IMR-90 (cell line): Measurements from ENCODE around the gene PPM1L. TPM values are rescaled to one million over a fixed set of nuclear protein-coding genes. Genes with fewer than 3 reads are reported as not detected.

Experiments
- ATAC-seq: fragments of 200-7000 bp; cut with Tn5 transposase; 2 replicates; pipeline ENCODE4 v1.9.1; 2020; ENCODE audit warnings: low read depth, mild to moderate bottlenecking, moderate library complexity
- BruUV-seq: library from RNA; stranded (reverse); fragments of 400-500 nt; replicated peaks from 2 replicates; lab custom pipeline; 2021; lab: Mats Ljungman, UMichigan
- CTCF ChIA-PET: fragments of 300-600 bp; formaldehyde crosslinking; extraction: SDS; loops from one replicate; lab custom pipeline; 2021; ENCODE audit warnings: antibody characterized with exemption; lab: Yijun Ruan, JAX
- POLR2A ChIA-PET: fragments of 300-600 bp; sonication (Branson Sonifier 250); formaldehyde crosslinking; loops from one replicate; lab custom pipeline; 2022; ENCODE audit warnings: antibody characterized with exemption; ENCODE audit not compliant: unreplicated experiment; lab: Charles Lee
- DNase-seq: peaks from one replicate; pipeline ENCODE4 v3.0.0; 2013
- H2AFZ ChIP-seq: replicated peaks from 2 replicates; pipeline ENCODE3; 2013; ENCODE audit warnings: low read length, mild to moderate bottlenecking; ENCODE audit not compliant: poor library complexity
- H2AK5ac ChIP-seq: 2 replicates; pipeline ENCODE4 v1.6.1; 2013; ENCODE audit warnings: low read depth, low read length, inconsistent platforms
- H2AK9ac ChIP-seq: replicated peaks from 2 replicates; pipeline ENCODE3; 2013; ENCODE audit warnings: mild to moderate bottlenecking, low read depth, low read length, moderate library complexity; ENCODE audit not compliant: poor library complexity
- H2BK120ac ChIP-seq: 2 replicates; pipeline ENCODE4 v1.6.1; 2013; ENCODE audit warnings: low read depth, low read length, inconsistent platforms
- H2BK15ac ChIP-seq: 3 replicates; pipeline ENCODE4 v1.6.1; 2013; ENCODE audit warnings: low read depth, low read length, inconsistent platforms
- H2BK20ac ChIP-seq: 2 replicates; pipeline ENCODE4 v1.6.1; 2013; ENCODE audit warnings: low read depth, mild to moderate bottlenecking, inconsistent platforms, low read length, moderate library complexity
- H2BK5ac ChIP-seq: 2 replicates; pipeline ENCODE4 v1.6.1; 2013; ENCODE audit warnings: mild to moderate bottlenecking, low read depth, low read length, inconsistent platforms; ENCODE audit not compliant: poor library complexity, severe bottlenecking
- H3K14ac ChIP-seq: replicated peaks from 2 replicates; pipeline ENCODE4 v1.6.1; 2013; ENCODE audit warnings: low read depth, low read length, inconsistent platforms
- H3K18ac ChIP-seq: 2 replicates; pipeline ENCODE4 v1.6.1; 2013; ENCODE audit warnings: low read depth, low read length, control low read depth
- H3K23ac ChIP-seq: 2 replicates; pipeline ENCODE4 v1.6.1; 2013; ENCODE audit warnings: low read depth, low read length, inconsistent platforms
- H3K27ac ChIP-seq: 2 replicates; pipeline ENCODE4 v1.5.1; 2013; ENCODE audit warnings: mild to moderate bottlenecking, control low read depth, low read length; ENCODE audit not compliant: insufficient read depth
- H3K27me3 ChIP-seq: 2 replicates; pipeline ENCODE4 v1.6.1; 2013; ENCODE audit warnings: low read length; ENCODE audit not compliant: control insufficient read depth, insufficient read depth
- H3K36me3 ChIP-seq: 2 replicates; pipeline ENCODE4 v1.6.1; 2013; ENCODE audit warnings: low read length, mixed read lengths; ENCODE audit not compliant: control insufficient read depth, insufficient read depth
- H3K4ac ChIP-seq: 2 replicates; pipeline ENCODE4 v1.6.1; 2013; ENCODE audit warnings: low read depth, low read length, inconsistent platforms
- H3K4me1 ChIP-seq: 2 replicates; pipeline ENCODE4 v1.6.1; 2013; ENCODE audit warnings: low read length, mixed read lengths; ENCODE audit not compliant: control insufficient read depth, insufficient read depth
- H3K4me2 ChIP-seq: 2 replicates; pipeline ENCODE4 v1.6.1; 2013; ENCODE audit warnings: low read depth, mild to moderate bottlenecking, control low read depth, low read length, moderate library complexity
- H3K4me3 ChIP-seq: 2 replicates; pipeline ENCODE4 v1.5.1; 2013; ENCODE audit warnings: low read depth, mild to moderate bottlenecking, control low read depth, low read length, moderate library complexity; ENCODE audit not compliant: insufficient read depth
- H3K56ac ChIP-seq: 2 replicates; pipeline ENCODE4 v1.6.1; 2013; ENCODE audit warnings: low read length, inconsistent platforms; ENCODE audit not compliant: insufficient read depth; ENCODE audit errors: extremely low read depth
- H3K79me1 ChIP-seq, 2 experiments: 2 replicates each; pipeline ENCODE4 v1.6.1; 2013; ENCODE audit warnings: low read length in 2 of 2, inconsistent platforms in 1 of 2, low read depth in 1 of 2
- H3K9ac ChIP-seq: 2 replicates; pipeline ENCODE4 v1.6.1; 2013; ENCODE audit warnings: low read depth, low read length, control low read depth
- H3K9me1 ChIP-seq: 2 replicates; pipeline ENCODE4 v1.6.1; 2013; ENCODE audit warnings: low read length, inconsistent platforms; ENCODE audit not compliant: insufficient read depth
- H3K9me3 ChIP-seq: 2 replicates; pipeline ENCODE4 v1.6.1; 2013; ENCODE audit warnings: low read length; ENCODE audit not compliant: control insufficient read depth, insufficient read depth
- H4K20me1 ChIP-seq: 2 replicates; pipeline ENCODE4 v1.6.1; 2013; ENCODE audit warnings: low read length, inconsistent platforms; ENCODE audit not compliant: insufficient read depth
- H4K5ac ChIP-seq: 2 replicates; pipeline ENCODE4 v1.6.1; 2013; ENCODE audit warnings: mild to moderate bottlenecking, low read depth, low read length, control low read depth
- H4K8ac ChIP-seq, 2 experiments: 2 replicates each; pipeline ENCODE4 v1.6.1; 2013; ENCODE audit warnings: low read depth in 2 of 2, low read length in 2 of 2, control low read depth in 1 of 2, inconsistent platforms in 1 of 2
- H4K91ac ChIP-seq: 2 replicates; pipeline ENCODE4 v1.6.1; 2013; ENCODE audit warnings: low read depth, low read length, inconsistent platforms; ENCODE audit not compliant: insufficient read depth
- BHLHE40 ChIP-seq: fragments of 150-350 bp; IDR thresholded peaks from 2 replicates; pipeline ENCODE4 v1.6.1; 2016; ENCODE audit warnings: mild to moderate bottlenecking, low read depth, low read length
- CTCF ChIP-seq: conservative IDR thresholded peaks from 2 replicates; pipeline ENCODE4 v1.5.1; 2012; ENCODE audit warnings: mild to moderate bottlenecking, low read depth, low read length, improper control_type of control experiment
- ELK1 ChIP-seq: fragments of 150-350 bp; IDR thresholded peaks from 2 replicates; pipeline ENCODE4 v1.6.1; 2016; ENCODE audit warnings: low read depth, mild to moderate bottlenecking, low read length, moderate library complexity, borderline replicate concordance
- MAZ ChIP-seq: IDR thresholded peaks from 2 replicates; pipeline ENCODE4 v1.6.1; 2012; ENCODE audit warnings: low read depth, mild to moderate bottlenecking, low read length, improper control_type of control experiment, moderate library complexity, borderline replicate concordance
- NFE2L2 ChIP-seq: fragments of 150-350 bp; IDR thresholded peaks from 2 replicates; pipeline ENCODE4 v1.6.1; 2016; ENCODE audit warnings: low read depth, mild to moderate bottlenecking, low read length
- RAD21 ChIP-seq: IDR thresholded peaks from 2 replicates; pipeline ENCODE4 v1.6.1; 2012; ENCODE audit warnings: low read length, improper control_type of control experiment
- USF2 ChIP-seq: fragments of 150-350 bp; IDR thresholded peaks from 2 replicates; pipeline ENCODE4 v1.6.1; 2017; ENCODE audit warnings: mild to moderate bottlenecking, antibody characterized with exemption, low read length, low read depth
- WGBS, 2 experiments: methylation state at CpG; one replicate each; pipeline versions ENCODE4 v1.1.5 to v1.1.7; 2013; ENCODE audit warnings: missing lambda C conversion rate in 2 of 2; ENCODE audit not compliant: insufficient read length in 1 of 2; ENCODE audit errors: extremely low coverage in 2 of 2; 5-methylcytosine and 5-hydroxymethylcytosine counted together
- dilution Hi-C: fragments of 300-500 bp; cut with HindIII; formaldehyde crosslinking; loops from one replicate; pipeline ENCODE4 v1.14.3; 2018; ENCODE audit warnings: low sequenced_read_pairs; ENCODE audit not compliant: unreplicated experiment
- in situ Hi-C: fragments of 300-500 bp; cut with MboI; formaldehyde crosslinking; loops from 3 replicates; pipeline ENCODE4 v1.14.3; 2019; ENCODE audit warnings: low sequenced_read_pairs, inconsistent platforms, mixed read lengths
- intact Hi-C: fragments of 100-400 bp; cut with micrococcal nuclease; formaldehyde crosslinking; loops from 2 replicates; pipeline ENCODE4 v1.10.0; 2022
- polyA plus RNA-seq, 3 experiments: library from polyadenylated mRNA; depleted of rRNA; stranded (reverse); fragments of >200 nt; gene quantifications; 2 replicates each; pipeline ENCODE4 v1.2.3, GENCODE V29; 2012; ENCODE audit warnings: low replicate concordance in 1 of 3
- total RNA-seq: library from RNA; depleted of rRNA; stranded (reverse); fragments of >200 nt; gene quantifications from 2 replicates; pipeline ENCODE4 v1.2.3, GENCODE V29; 2012

Gene PPM1L
- total and polyA plus RNA-seq, 2 of the 4 experiments (the other 2 are of a cell fraction), result 0.14 to 0.18 TPM

- Histone ChIP-seq H3K27me3 (no peaks in the 10 kb centered on the region; the same call in 1 of the 2 replicates), H3K4me3 (no peak overlapping the region), H4K5ac (no peak overlapping the region), H4K20me1 (no peaks in the 10 kb centered on the region), H2AK5ac (no peak overlapping the region), H3K4me2 (no peak overlapping the region), H3K36me3 (no peaks in the 10 kb centered on the region), H3K4me1 (no peaks in the 10 kb centered on the region), H2BK120ac (no peak overlapping the region), H3K18ac (no peak overlapping the region), H3K23ac (no peak overlapping the region), H3K4ac (no peak overlapping the region), H3K27ac (no peak overlapping the region), H2AK9ac (no peak overlapping the region), H3K56ac (no peak overlapping the region), H2BK5ac (no peak overlapping the region), H3K79me1 (no peaks in the 10 kb centered on the region), H3K9ac (no peak overlapping the region), H4K91ac (no peak overlapping the region), H3K9me3 (no peaks in the 10 kb centered on the region), H2BK15ac (no peak overlapping the region), H4K8ac (no peak overlapping the region), H2AFZ (no peak overlapping the region), H2BK20ac (no peak overlapping the region), H3K9me1 (no peaks in the 10 kb centered on the region), H3K14ac (no peak overlapping the region)
- WGBS, 2 experiments, result 60% methylated on average over 1 of the region's 2 CpGs; no CpG with 5 or more reads in 1 of the 2 experiments
- intact Hi-C loops (loop anchor here (2.0 to 5.0 kb wide), 2 partner anchors 355 to 487 kb away; no protein-coding TSS in a partner anchor), dilution Hi-C loops (no loop called here), in situ Hi-C loops (no loop called here)
- no peak for ATAC-seq
- ChIA-PET POLR2A (no interaction called here), CTCF (interaction anchor here (0.9 to 1.5 kb wide), 4 partner anchors 14 to 36 kb away, joined by 3 to 5 read pairs (median 3); no protein-coding TSS in a partner anchor)
- DNase-seq, result no peak
- TF ChIP-seq CTCF (no peak), RAD21 (no peak), MAZ (no peak), USF2 (no peak), ELK1 (no peak), BHLHE40 (no peak), NFE2L2 (no peak)
- BruUV-seq, result no TSS peak
Observed at GRCh38 chr3:160919942-160920341, 163.9 kb downstream of the PPM1L start.
